Lung (tissue), 12 donors: ENCODE measurements around the gene CYTH3. TPM values are rescaled to one million over a fixed set of nuclear protein-coding genes. Genes with fewer than 3 reads are reported as not detected.

Experiments used
- ATAC-seq: fragments of 200-7000 bp; cut with Tn5 transposase; one replicate; pipeline ENCODE4 v1.9.1; 2020; ENCODE audit warnings: moderate number of reproducible peaks; ENCODE audit not compliant: insufficient read depth, low FRiP score
- DNase-seq, 3 donors: peaks; one replicate each; pipeline ENCODE4 v3.0.0-alpha.2; 2013 to 2017
- H3K27ac ChIP-seq, 2 donors: one replicate each; pipeline ENCODE4 v1.5.1; 2013; ENCODE audit warnings: mild to moderate bottlenecking in 2 of 2, moderate library complexity in 2 of 2, control low read depth in 1 of 2, inconsistent platforms in 1 of 2, low read depth in 1 of 2, low read length in 1 of 2
- H3K27me3 ChIP-seq, 3 donors: one replicate each; pipeline ENCODE4 v1.5.1; 2013; ENCODE audit warnings: low read length in 2 of 3; ENCODE audit not compliant: control insufficient read depth in 3 of 3, insufficient read depth in 3 of 3
- H3K36me3 ChIP-seq, 4 donors: one replicate each; pipeline ENCODE4 v1.5.1; 2013; ENCODE audit warnings: low read length in 4 of 4, mild to moderate bottlenecking in 1 of 4, moderate library complexity in 1 of 4; ENCODE audit not compliant: control insufficient read depth in 4 of 4, insufficient read depth in 4 of 4
- H3K4me1 ChIP-seq, 5 donors: one replicate each; pipeline ENCODE4 v1.5.1; 2013; ENCODE audit warnings: low read length in 5 of 5, mild to moderate bottlenecking in 2 of 5, moderate library complexity in 1 of 5; ENCODE audit not compliant: control insufficient read depth in 5 of 5, insufficient read depth in 5 of 5
- H3K4me3 ChIP-seq: one replicate; pipeline ENCODE4 v1.5.1; 2013; ENCODE audit warnings: mild to moderate bottlenecking, control low read depth, moderate library complexity
- H3K9ac ChIP-seq, 2 donors: one replicate each; pipeline ENCODE4 v1.5.1; 2013; ENCODE audit warnings: low read length in 2 of 2, control low read depth in 1 of 2; ENCODE audit not compliant: insufficient read depth in 1 of 2
- H3K9me3 ChIP-seq, 4 donors: one replicate each; pipeline ENCODE4 v1.5.1; 2013; ENCODE audit warnings: low read length in 3 of 4, mild to moderate bottlenecking in 1 of 4, moderate library complexity in 1 of 4; ENCODE audit not compliant: control insufficient read depth in 4 of 4, insufficient read depth in 3 of 4
- CTCF ChIP-seq: IDR thresholded peaks from 2 replicates; pipeline ENCODE4 v1.5.1; 2012; ENCODE audit warnings: mild to moderate bottlenecking; ENCODE audit errors: control extremely low read depth, extremely low read depth
- WGBS, 2 donors: extraction: QIAGEN DNeasy Blood & Tissue Kit; methylation state at CpG; one replicate each; pipeline ENCODE4 v1.1.7; 2013; 5-methylcytosine and 5-hydroxymethylcytosine counted together
- polyA plus RNA-seq, 2 donors: library from polyadenylated mRNA; stranded (reverse); fragments of 200-250 nt; gene quantifications; one replicate each; pipeline ENCODE4 v1.2.1, GENCODE V29; 2013
- total RNA-seq, 2 donors: library from RNA; depleted of rRNA in 1 of 2; stranded (reverse); fragments of >200 nt in 1 of 2; gene quantifications; one replicate each; pipeline ENCODE4 v1.2.1, GENCODE V29; 2014 to 2021
- donor health status: control.
- donor health status: control.
- donor health status: Bipolar disorder and iron deficiency.
- donor health status: healthy.
- donor health status: DM: yes; HTN: yes; CAD: no.

CYTH3 gene
- total and polyA plus RNA-seq, 4 donors, result 8.2 to 28.7 (median 15.5) TPM

GRCh38 chr7:6172224-6172909 is 100.1 kb downstream of the CYTH3 start:
- Histone ChIP-seq H3K9me3 (no peaks in the 10 kb centered on the region), H3K36me3 (peaks cover 2 to 23% (median 8%) of the 10 kb centered on the region in 4 donors), H3K4me3 (no peak overlapping the region), H3K27me3 (no peaks in the 10 kb centered on the region), H3K9ac (no peak overlapping the region), H3K4me1 (peaks cover 0 to 6% (median 4%) of the 10 kb centered on the region in 5 donors), H3K27ac (no peak overlapping the region)
- ATAC-seq (no peak), DNase-seq (no peak)
- TF ChIP-seq CTCF, result no peak
- WGBS, 2 donors, result 89 to 92% methylated on average over 20 of the region's 20 CpGs

- ATAC-seq, result no peak
- no peak for DNase-seq
- H3K9ac ChIP-seq, result no peak overlapping the region
- H3K9me3 ChIP-seq, result no peaks in the 10 kb centered on the region
- H3K4me1 ChIP-seq, result peaks cover 0 to 9% (median 4%) of the 10 kb centered on the region in 5 donors
- WGBS, 2 donors, result 89% methylated on average over 22 of the region's 22 CpGs
- H3K36me3 ChIP-seq, result peaks cover 0 to 23% (median 4%) of the 10 kb centered on the region in 4 donors
- H3K4me3 ChIP-seq, result no peak overlapping the region
- H3K27ac ChIP-seq, result no peak overlapping the region
- no peak for TF ChIP-seq CTCF
- no peaks in the 10 kb centered on the region for H3K27me3 ChIP-seq
These were observed 100.7 kb downstream of the CYTH3 start for GRCh38 chr7:6171532-6172223.

- ATAC-seq (no peak), DNase-seq (no peak)
- no peak overlapping the region for H3K9ac ChIP-seq
- H3K4me1 ChIP-seq, result peaks cover 0 to 12% (median 4%) of the 10 kb centered on the region in 5 donors
- no peaks in the 10 kb centered on the region for H3K9me3 ChIP-seq
- 86 to 95% methylated on average over 59 of the region's 59 CpGs for WGBS, 2 donors
- H3K27ac ChIP-seq, result no peak overlapping the region
- TF ChIP-seq CTCF, result no peak
- H3K36me3 ChIP-seq, result peaks cover 0 to 23% (median 2%) of the 10 kb centered on the region in 4 donors
- no peaks in the 10 kb centered on the region for H3K27me3 ChIP-seq
- no peak overlapping the region for H3K4me3 ChIP-seq
These were observed 101.6 kb downstream of the CYTH3 start for GRCh38 chr7:6170571-6171531.
